COR-L47 (cell line): Measurements from ENCODE around the gene SRSF3.
"Not testable (repeated sequence)": the region's sequence is repeated elsewhere in the genome, so short reads cannot be mapped to it uniquely, and the experiment has no call there.

Experiments used
- DNase-seq: peaks from one replicate; lab custom pipeline; 2025; lab: John Stamatoyannopoulos, UW

The SRSF3 gene

GRCh38 chr6:36594029-36594815 is at the start of gene SRSF3:
TSS of gene SRSF3 (plus strand) at chr6:36594362. CDS start at chr6:36596763, 2,401 bp downstream.
- peak; percentile 97 for DNase-seq

- no peak for DNase-seq
Observed at GRCh38 chr6:36545767-36546307, 48.3 kb upstream of the SRSF3 start.

DNA sequence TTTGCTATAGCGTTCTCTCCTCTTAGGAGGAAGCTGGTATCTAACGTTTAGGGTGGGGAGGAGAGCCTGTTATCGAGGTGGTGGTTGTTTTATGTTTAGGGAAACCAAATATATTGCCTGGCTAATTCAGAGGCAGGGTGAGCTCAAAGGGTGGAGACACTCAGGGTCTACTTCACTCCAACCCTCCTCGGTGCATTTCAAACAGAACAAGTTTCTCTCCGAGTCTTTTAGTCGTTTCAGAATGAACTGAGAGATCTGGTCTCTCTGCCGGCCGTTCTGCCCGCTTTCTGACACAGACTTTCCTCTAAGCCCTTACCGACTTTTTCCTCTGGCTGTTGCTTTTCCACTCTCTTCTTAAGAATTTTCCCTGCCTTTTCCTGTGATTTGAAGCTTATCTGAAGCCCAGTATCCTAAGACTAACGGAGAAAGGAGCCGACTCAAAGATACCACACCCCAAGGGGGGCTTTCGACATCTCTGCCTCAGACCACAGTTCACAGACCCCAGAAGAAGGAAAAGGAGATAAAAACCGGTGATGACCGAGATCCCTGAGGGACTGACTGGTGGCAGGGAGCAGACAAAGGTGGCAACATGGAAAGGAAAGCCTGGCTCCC is 47.7 kb upstream of the SRSF3 start:
- no peak for DNase-seq

DNA sequence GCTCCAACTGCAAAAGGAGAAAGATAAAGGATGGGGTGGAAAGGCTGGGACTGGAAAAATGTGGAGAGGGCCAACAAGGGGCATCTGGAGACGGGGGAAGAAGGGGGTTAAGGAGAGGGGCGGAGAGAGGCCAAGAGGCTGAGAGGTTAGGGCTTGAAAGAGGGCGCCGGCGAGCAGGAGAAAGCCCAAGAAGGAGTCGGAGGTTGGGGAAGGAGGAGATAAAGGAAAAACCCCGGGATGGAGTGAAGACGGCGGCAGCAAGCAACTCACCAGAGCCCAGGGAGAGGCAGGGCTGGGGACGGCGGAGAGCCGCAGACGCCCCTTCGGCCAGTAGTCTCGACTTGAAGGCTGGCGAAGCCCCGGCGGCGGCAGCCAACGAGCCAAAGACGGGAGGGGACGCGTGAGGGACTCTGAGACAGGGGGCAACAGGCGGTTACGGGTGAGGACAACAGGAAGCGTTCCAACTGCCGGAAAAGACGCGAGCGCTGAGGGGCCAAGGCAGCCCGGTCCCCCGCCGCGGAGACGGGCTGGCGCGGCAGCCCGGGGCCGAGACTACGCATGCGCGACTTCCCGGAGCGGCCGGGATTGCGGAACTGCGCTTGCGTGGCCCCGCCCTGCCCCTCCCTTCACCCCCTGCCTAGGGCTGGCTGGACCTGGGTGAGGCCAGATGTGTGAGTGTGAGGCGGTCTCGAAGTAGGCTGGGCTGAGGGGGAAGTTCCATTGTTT is 47.1 kb upstream of the SRSF3 start, which contains the start of gene STK38:
Gene STK38, minus strand, starts transcription at position 560 of the 726 bp plus-strand sequence. CDS start 7,277 bp downstream, outside the sequence.
- peak; percentile 87 for DNase-seq

DNA sequence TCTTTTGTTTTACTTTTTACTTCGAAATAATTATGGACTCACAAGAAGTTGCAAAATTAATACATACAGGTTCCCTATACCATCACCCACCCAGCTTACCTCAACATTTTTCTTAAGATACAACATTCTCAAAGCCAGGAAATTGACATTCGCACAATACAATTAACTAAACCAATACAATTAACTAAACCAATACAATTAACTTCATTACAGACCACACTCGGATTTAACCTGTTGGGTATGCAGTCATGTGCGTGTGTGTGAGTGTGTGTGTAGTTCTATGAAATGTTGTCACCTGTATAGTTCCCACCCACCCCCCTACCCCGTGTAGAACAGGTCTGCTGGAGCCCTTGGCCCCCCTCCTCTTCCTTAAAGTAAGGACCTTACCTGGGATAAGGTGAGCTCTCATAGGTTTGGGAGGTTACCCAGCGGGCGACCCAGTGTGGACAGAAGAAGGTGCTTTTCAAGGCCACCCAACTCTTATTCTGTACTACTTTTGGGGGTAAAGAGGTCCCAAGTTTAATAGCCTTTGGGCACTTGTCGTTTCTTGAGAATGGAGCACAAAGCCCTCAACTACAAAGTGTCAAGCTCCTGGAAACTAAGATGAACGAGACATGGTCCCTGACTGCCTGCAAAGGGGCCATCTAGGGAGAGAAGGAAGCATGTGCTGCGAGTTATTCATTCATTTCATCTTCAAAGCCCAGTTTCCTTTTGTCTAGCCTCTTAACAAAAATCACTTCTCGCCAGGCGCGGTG is 46.3 kb upstream of the SRSF3 start:
- DNase-seq: peak; percentile 75

DNA sequence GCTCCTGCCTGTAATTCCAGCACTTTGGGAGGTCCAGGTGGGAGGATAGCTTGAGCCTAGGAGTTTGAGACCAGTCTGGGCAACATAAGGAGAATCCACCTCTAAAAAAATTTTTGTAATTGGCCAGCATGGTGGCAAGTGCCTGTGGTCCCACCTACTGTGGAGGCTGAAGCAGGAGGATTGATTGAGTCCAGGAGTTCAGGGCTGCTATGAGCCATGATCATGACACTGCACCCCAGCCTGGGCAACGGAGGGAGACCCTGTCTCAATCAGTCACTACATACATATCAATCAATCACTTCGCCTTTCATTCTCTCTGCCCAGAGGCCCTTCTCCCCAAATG is 45.8 kb upstream of the SRSF3 start:
- DNase-seq: no peak

DNA sequence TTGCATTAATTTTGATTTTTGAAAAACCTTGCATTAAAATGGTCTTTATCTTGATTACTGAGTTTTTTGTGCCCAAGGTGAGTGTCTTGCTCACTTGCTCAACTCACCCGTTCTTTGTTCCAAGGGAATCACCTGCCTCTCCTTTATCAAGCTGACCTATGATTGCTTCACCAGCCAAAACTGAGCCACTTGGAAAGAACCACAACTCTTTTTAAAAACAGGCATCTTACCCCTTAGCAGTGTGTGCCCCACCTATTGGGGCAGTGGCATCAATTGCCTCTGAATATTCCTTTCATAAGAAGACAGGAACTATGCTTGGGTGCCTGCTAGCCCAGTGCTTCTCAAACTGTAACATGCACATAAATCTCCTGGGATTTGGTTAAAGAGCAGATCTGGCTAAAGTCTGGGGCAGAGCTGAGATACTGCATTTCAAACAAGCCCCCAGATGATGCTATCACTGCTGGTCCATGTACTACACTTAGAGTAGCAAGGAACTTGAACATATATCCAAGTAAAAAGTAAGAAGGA is 43.6 kb upstream of the SRSF3 start:
- no peak for DNase-seq

DNA sequence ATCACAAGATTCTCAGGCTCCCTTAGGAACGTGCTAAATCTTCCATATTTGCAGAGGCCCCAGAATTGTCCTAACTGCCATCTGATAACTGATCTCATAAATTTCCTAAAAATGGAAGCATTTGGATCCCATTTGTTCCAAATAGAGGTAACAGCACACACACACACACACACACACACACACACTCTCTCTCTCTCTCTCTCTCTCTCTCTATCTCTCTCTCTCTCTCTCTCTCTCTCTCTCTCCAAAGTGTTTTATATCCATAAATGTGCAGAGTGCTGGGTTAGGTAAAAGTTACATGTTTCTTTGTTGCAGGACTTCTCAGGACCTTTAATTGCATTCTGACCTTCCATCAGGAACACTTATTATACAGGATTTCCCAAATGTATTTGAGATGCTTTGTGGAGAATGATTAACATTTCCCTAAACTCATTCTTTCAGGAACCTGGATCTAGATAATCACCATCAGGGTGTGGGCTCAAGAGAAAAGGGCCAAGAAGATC is 38.4 kb upstream of the SRSF3 start:
- DNase-seq: no peak

DNA sequence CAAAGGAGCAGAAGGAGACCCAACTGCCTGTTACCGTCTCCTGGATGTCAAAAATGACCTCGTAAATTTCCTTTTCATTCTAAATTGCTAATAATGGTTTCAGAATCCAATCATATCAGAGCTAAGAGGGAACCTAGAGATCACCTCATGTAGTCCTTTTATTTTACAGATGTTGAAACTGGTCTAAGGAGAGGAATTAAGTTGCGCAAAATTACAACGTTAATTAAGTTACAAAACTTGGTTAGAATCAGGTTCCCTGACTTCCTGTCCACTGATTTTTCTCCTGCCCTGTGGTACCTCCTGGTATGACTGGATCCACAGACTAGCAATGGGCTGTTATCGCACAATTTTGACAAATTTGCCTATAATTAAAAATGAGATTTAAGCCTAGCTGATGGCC is 37.9 kb upstream of the SRSF3 start:
- no peak for DNase-seq

- DNase-seq: no peak
Observed at GRCh38 chr6:36559011-36559793, 35.0 kb upstream of the SRSF3 start.

- DNase-seq: no peak
Observed at GRCh38 chr6:36560822-36561221, 33.3 kb upstream of the SRSF3 start.

GRCh38 chr6:36563237-36563927 is 30.8 kb upstream of the SRSF3 start:
- no peak for DNase-seq

DNA sequence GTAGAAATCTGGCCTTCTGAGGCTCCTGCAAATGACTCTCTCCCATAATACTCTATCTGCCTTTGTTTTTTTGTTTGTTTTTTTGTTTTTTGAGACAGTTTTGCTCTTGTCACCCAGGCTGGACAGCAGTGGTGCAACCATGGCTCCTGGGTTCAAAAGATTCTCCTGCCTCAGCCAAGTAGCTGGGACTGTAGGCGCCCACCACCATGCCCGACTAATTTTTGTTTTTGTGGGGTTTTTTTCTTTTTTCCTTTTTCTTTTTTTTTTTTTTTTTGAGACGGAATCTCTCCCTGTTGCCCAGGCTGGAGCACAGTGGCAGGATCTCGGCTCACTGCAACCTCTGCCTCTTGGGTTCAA is 30.3 kb upstream of the SRSF3 start:
- no peak for DNase-seq

DNA sequence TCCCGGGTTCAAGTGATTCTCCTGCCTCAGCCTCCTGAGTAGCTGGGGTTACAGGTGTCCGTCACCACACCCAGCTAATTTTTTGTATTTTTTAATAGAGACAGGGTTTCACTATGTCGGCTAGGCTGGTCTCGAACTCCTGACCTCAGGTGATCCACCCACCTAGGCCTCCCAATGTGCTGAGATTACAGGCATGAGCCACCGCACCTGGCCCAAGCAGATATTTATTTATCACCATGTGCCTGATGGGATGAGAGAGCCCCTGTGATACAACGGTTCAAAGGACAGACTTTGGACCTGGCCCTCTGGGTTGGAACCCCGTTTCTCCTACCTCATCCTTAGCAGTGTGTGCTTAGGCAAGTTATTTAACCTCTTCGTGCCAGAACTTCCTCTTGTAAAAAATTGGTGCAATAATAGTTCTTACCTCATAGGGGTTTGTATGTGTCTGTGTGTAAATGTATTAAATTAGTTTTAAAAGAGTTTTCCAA is 27.7 kb upstream of the SRSF3 start:
- no peak for DNase-seq

DNA sequence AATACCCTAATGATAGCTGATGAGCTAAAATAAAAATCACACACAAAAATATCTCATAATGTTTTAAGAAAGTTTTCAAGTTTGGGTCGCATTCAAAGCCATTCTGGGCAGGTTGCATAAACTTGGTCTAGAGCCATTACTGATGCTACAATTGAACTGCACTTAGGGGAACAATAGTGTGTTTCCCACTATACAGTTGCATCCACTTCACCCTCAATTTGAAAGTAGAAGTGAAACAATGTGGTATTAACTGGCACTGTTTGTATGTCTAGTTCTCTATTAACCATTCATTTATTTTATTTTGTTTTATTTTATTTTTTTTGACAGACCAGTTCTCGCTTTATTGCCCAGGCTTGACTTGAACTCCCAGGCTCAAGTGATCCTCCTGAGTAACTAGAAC is 23.9 kb upstream of the SRSF3 start:
- no peak for DNase-seq

- no peak for DNase-seq
Observed at GRCh38 chr6:36571122-36572043, 22.8 kb upstream of the SRSF3 start.

GRCh38 chr6:36572353-36573311 is 21.5 kb upstream of the SRSF3 start:
- DNase-seq: not testable (repeated sequence)

GRCh38 chr6:36574679-36575078 is 19.5 kb upstream of the SRSF3 start:
- no peak for DNase-seq
